IMR-90 (cell line): ENCODE measurements around the gene GIMAP5. TPM values are rescaled to one million over a fixed set of nuclear protein-coding genes. Genes with fewer than 3 reads are reported as not detected.

Source experiments
- ATAC-seq: fragments of 200-7000 bp; cut with Tn5 transposase; 2 replicates; pipeline ENCODE4 v1.9.1; 2020; ENCODE audit warnings: low read depth, mild to moderate bottlenecking, moderate library complexity
- BruUV-seq: library from RNA; stranded (reverse); fragments of 400-500 nt; replicated peaks from 2 replicates; lab custom pipeline; 2021; lab: Mats Ljungman, UMichigan
- CTCF ChIA-PET: fragments of 300-600 bp; formaldehyde crosslinking; extraction: SDS; loops from one replicate; lab custom pipeline; 2021; ENCODE audit warnings: antibody characterized with exemption; lab: Yijun Ruan, JAX
- POLR2A ChIA-PET: fragments of 300-600 bp; sonication (Branson Sonifier 250); formaldehyde crosslinking; loops from one replicate; lab custom pipeline; 2022; ENCODE audit warnings: antibody characterized with exemption; ENCODE audit not compliant: unreplicated experiment; lab: Charles Lee
- DNase-seq: peaks from one replicate; pipeline ENCODE4 v3.0.0; 2013
- H2AFZ ChIP-seq: replicated peaks from 2 replicates; pipeline ENCODE3; 2013; ENCODE audit warnings: low read length, mild to moderate bottlenecking; ENCODE audit not compliant: poor library complexity
- H2AK5ac ChIP-seq: 2 replicates; pipeline ENCODE4 v1.6.1; 2013; ENCODE audit warnings: low read depth, low read length, inconsistent platforms
- H2AK9ac ChIP-seq: replicated peaks from 2 replicates; pipeline ENCODE3; 2013; ENCODE audit warnings: mild to moderate bottlenecking, low read depth, low read length, moderate library complexity; ENCODE audit not compliant: poor library complexity
- H2BK120ac ChIP-seq: 2 replicates; pipeline ENCODE4 v1.6.1; 2013; ENCODE audit warnings: low read depth, low read length, inconsistent platforms
- H2BK15ac ChIP-seq: 3 replicates; pipeline ENCODE4 v1.6.1; 2013; ENCODE audit warnings: low read depth, low read length, inconsistent platforms
- H2BK20ac ChIP-seq: 2 replicates; pipeline ENCODE4 v1.6.1; 2013; ENCODE audit warnings: low read depth, mild to moderate bottlenecking, inconsistent platforms, low read length, moderate library complexity
- H2BK5ac ChIP-seq: 2 replicates; pipeline ENCODE4 v1.6.1; 2013; ENCODE audit warnings: mild to moderate bottlenecking, low read depth, low read length, inconsistent platforms; ENCODE audit not compliant: poor library complexity, severe bottlenecking
- H3K14ac ChIP-seq: replicated peaks from 2 replicates; pipeline ENCODE4 v1.6.1; 2013; ENCODE audit warnings: low read depth, low read length, inconsistent platforms
- H3K18ac ChIP-seq: 2 replicates; pipeline ENCODE4 v1.6.1; 2013; ENCODE audit warnings: low read depth, low read length, control low read depth
- H3K23ac ChIP-seq: 2 replicates; pipeline ENCODE4 v1.6.1; 2013; ENCODE audit warnings: low read depth, low read length, inconsistent platforms
- H3K27ac ChIP-seq: 2 replicates; pipeline ENCODE4 v1.5.1; 2013; ENCODE audit warnings: mild to moderate bottlenecking, control low read depth, low read length; ENCODE audit not compliant: insufficient read depth
- H3K27me3 ChIP-seq: 2 replicates; pipeline ENCODE4 v1.6.1; 2013; ENCODE audit warnings: low read length; ENCODE audit not compliant: control insufficient read depth, insufficient read depth
- H3K36me3 ChIP-seq: 2 replicates; pipeline ENCODE4 v1.6.1; 2013; ENCODE audit warnings: low read length, mixed read lengths; ENCODE audit not compliant: control insufficient read depth, insufficient read depth
- H3K4ac ChIP-seq: 2 replicates; pipeline ENCODE4 v1.6.1; 2013; ENCODE audit warnings: low read depth, low read length, inconsistent platforms
- H3K4me1 ChIP-seq: 2 replicates; pipeline ENCODE4 v1.6.1; 2013; ENCODE audit warnings: low read length, mixed read lengths; ENCODE audit not compliant: control insufficient read depth, insufficient read depth
- H3K4me2 ChIP-seq: 2 replicates; pipeline ENCODE4 v1.6.1; 2013; ENCODE audit warnings: low read depth, mild to moderate bottlenecking, control low read depth, low read length, moderate library complexity
- H3K4me3 ChIP-seq: 2 replicates; pipeline ENCODE4 v1.5.1; 2013; ENCODE audit warnings: low read depth, mild to moderate bottlenecking, control low read depth, low read length, moderate library complexity; ENCODE audit not compliant: insufficient read depth
- H3K56ac ChIP-seq: 2 replicates; pipeline ENCODE4 v1.6.1; 2013; ENCODE audit warnings: low read length, inconsistent platforms; ENCODE audit not compliant: insufficient read depth; ENCODE audit errors: extremely low read depth
- H3K79me1 ChIP-seq, 2 experiments: 2 replicates each; pipeline ENCODE4 v1.6.1; 2013; ENCODE audit warnings: low read length in 2 of 2, inconsistent platforms in 1 of 2, low read depth in 1 of 2
- H3K9ac ChIP-seq: 2 replicates; pipeline ENCODE4 v1.6.1; 2013; ENCODE audit warnings: low read depth, low read length, control low read depth
- H3K9me1 ChIP-seq: 2 replicates; pipeline ENCODE4 v1.6.1; 2013; ENCODE audit warnings: low read length, inconsistent platforms; ENCODE audit not compliant: insufficient read depth
- H3K9me3 ChIP-seq: 2 replicates; pipeline ENCODE4 v1.6.1; 2013; ENCODE audit warnings: low read length; ENCODE audit not compliant: control insufficient read depth, insufficient read depth
- H4K20me1 ChIP-seq: 2 replicates; pipeline ENCODE4 v1.6.1; 2013; ENCODE audit warnings: low read length, inconsistent platforms; ENCODE audit not compliant: insufficient read depth
- H4K5ac ChIP-seq: 2 replicates; pipeline ENCODE4 v1.6.1; 2013; ENCODE audit warnings: mild to moderate bottlenecking, low read depth, low read length, control low read depth
- H4K8ac ChIP-seq, 2 experiments: 2 replicates each; pipeline ENCODE4 v1.6.1; 2013; ENCODE audit warnings: low read depth in 2 of 2, low read length in 2 of 2, control low read depth in 1 of 2, inconsistent platforms in 1 of 2
- H4K91ac ChIP-seq: 2 replicates; pipeline ENCODE4 v1.6.1; 2013; ENCODE audit warnings: low read depth, low read length, inconsistent platforms; ENCODE audit not compliant: insufficient read depth
- BHLHE40 ChIP-seq: fragments of 150-350 bp; IDR thresholded peaks from 2 replicates; pipeline ENCODE4 v1.6.1; 2016; ENCODE audit warnings: mild to moderate bottlenecking, low read depth, low read length
- CEBPB ChIP-seq: IDR thresholded peaks from 2 replicates; pipeline ENCODE4 v1.6.1; 2012; ENCODE audit warnings: low read depth, low read length, improper control_type of control experiment
- CHD1 ChIP-seq: IDR thresholded peaks from 2 replicates; pipeline ENCODE4 v1.6.1; 2012; ENCODE audit warnings: low read depth, low read length, improper control_type of control experiment
- FOS ChIP-seq: fragments of 150-350 bp; IDR thresholded peaks from 2 replicates; pipeline ENCODE4 v1.6.1; 2016; ENCODE audit warnings: low read depth, low read length
- MAFK ChIP-seq: IDR thresholded peaks from 2 replicates; pipeline ENCODE4 v1.6.1; 2012; ENCODE audit warnings: low read depth, low read length, improper control_type of control experiment
- MAZ ChIP-seq: IDR thresholded peaks from 2 replicates; pipeline ENCODE4 v1.6.1; 2012; ENCODE audit warnings: low read depth, mild to moderate bottlenecking, low read length, improper control_type of control experiment, moderate library complexity, borderline replicate concordance
- MXI1 ChIP-seq: IDR thresholded peaks from 2 replicates; pipeline ENCODE4 v1.6.1; 2012; ENCODE audit warnings: low read depth, mild to moderate bottlenecking, low read length, moderate library complexity, borderline replicate concordance
- NFE2L2 ChIP-seq: fragments of 150-350 bp; IDR thresholded peaks from 2 replicates; pipeline ENCODE4 v1.6.1; 2016; ENCODE audit warnings: low read depth, mild to moderate bottlenecking, low read length
- POLR2A ChIP-seq: IDR thresholded peaks from 2 replicates; pipeline ENCODE4 v1.6.1; 2012; ENCODE audit warnings: mild to moderate bottlenecking, low read depth, low read length
- RCOR1 ChIP-seq: IDR thresholded peaks from 2 replicates; pipeline ENCODE4 v1.6.1; 2012; ENCODE audit warnings: mild to moderate bottlenecking, low read length, improper control_type of control experiment; ENCODE audit not compliant: insufficient replicate concordance
- SMC3 ChIP-seq: fragments of 150-350 bp; IDR thresholded peaks from 2 replicates; pipeline ENCODE4 v1.6.1; 2016; ENCODE audit warnings: low read depth, mild to moderate bottlenecking, antibody characterized with exemption, low read length, moderate library complexity
- USF2 ChIP-seq: fragments of 150-350 bp; IDR thresholded peaks from 2 replicates; pipeline ENCODE4 v1.6.1; 2017; ENCODE audit warnings: mild to moderate bottlenecking, antibody characterized with exemption, low read length, low read depth
- whole genome bisulfite sequencing, 2 experiments: methylation state at CpG; one replicate each; pipeline versions ENCODE4 v1.1.5 to v1.1.7; 2013; ENCODE audit warnings: missing lambda C conversion rate in 2 of 2; ENCODE audit not compliant: insufficient read length in 1 of 2; ENCODE audit errors: extremely low coverage in 2 of 2; 5-methylcytosine and 5-hydroxymethylcytosine counted together
- dilution Hi-C: fragments of 300-500 bp; cut with HindIII; formaldehyde crosslinking; loops from one replicate; pipeline ENCODE4 v1.14.3; 2018; ENCODE audit warnings: low sequenced_read_pairs; ENCODE audit not compliant: unreplicated experiment
- in situ Hi-C: fragments of 300-500 bp; cut with MboI; formaldehyde crosslinking; loops from 3 replicates; pipeline ENCODE4 v1.14.3; 2019; ENCODE audit warnings: low sequenced_read_pairs, inconsistent platforms, mixed read lengths
- intact Hi-C: fragments of 100-400 bp; cut with micrococcal nuclease; formaldehyde crosslinking; loops from 2 replicates; pipeline ENCODE4 v1.10.0; 2022
- polyA plus RNA-seq, 3 experiments: library from polyadenylated mRNA; depleted of rRNA; stranded (reverse); fragments of >200 nt; gene quantifications; 2 replicates each; pipeline ENCODE4 v1.2.3, GENCODE V29; 2012; ENCODE audit warnings: low replicate concordance in 1 of 3
- total RNA-seq: library from RNA; depleted of rRNA; stranded (reverse); fragments of >200 nt; gene quantifications from 2 replicates; pipeline ENCODE4 v1.2.3, GENCODE V29; 2012
- TF ChIP-seq, protein P1 (sequence below): conservative IDR thresholded peaks from 2 replicates; pipeline ENCODE4 v1.5.1; 2012; ENCODE audit warnings: mild to moderate bottlenecking, low read depth, low read length, improper control_type of control experiment
- TF ChIP-seq, protein P2 (sequence below): fragments of 150-350 bp; IDR thresholded peaks from 2 replicates; pipeline ENCODE4 v1.6.1; 2016; ENCODE audit warnings: low read depth, mild to moderate bottlenecking, low read length, moderate library complexity, borderline replicate concordance

Gene GIMAP5
- total and polyA plus RNA-seq, 2 of the 4 experiments (the other 2 are of a cell fraction) = not detected

DNA sequence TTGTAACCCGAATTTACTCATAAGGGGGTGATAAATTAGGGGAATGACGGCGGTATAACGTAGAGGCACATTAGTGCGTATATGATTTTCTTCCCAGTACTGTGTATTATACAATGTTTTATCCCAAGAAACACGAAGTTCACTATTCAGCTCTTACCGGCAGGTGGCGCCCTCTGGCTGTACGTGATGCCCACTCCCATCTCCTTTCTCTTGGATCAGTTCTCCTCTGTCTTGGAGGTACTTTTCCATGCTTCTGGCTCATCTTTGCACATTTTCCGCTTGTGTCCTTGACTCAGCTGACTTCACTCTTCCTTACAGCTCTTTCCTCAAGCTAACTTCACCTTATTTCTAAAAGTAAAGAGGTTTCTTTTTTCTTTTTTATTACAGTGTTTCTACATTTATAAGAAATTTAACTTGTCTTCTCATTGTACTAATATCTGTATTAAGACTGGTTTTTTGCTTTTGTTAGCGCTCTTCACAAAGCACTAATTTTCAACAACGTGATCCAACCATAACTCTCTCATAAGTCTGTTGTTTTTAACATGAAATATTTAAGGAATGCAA lies 41.6 kb downstream of the GIMAP5 start:
- peak; percentile 76 for ATAC-seq
- Histone ChIP-seq H3K36me3 (peaks cover 1% of the 10 kb centered on the region; the same call in 1 of the 2 replicates), H3K79me1 (no peaks in the 10 kb centered on the region), H3K4ac (no peak overlapping the region), H3K4me2 (no peak overlapping the region; the same call in 1 of the 2 replicates), H3K27ac (no peak overlapping the region), H3K23ac (no peak overlapping the region), H3K56ac (no peak overlapping the region), H3K14ac (no peak overlapping the region), H3K27me3 (no peaks in the 10 kb centered on the region), H2BK20ac (0 out of 2 replicates have a peak overlapping the region, but pooled peaks have one; percentile 43), H2BK5ac (no peak overlapping the region), H4K8ac (no peak overlapping the region), H2BK120ac (peak overlapping the region; percentile 71; the same call in 1 of the 2 replicates), H4K91ac (peak overlapping the region; percentile 76; the same call in 1 of the 2 replicates), H2AK5ac (no peak overlapping the region), H3K18ac (no peak overlapping the region; the same call in 1 of the 2 replicates), H2AK9ac (no peak overlapping the region), H3K9ac (no peak overlapping the region; the same call in 1 of the 2 replicates), H4K20me1 (no peaks in the 10 kb centered on the region), H3K9me1 (0 out of 2 replicates have a peak, but pooled peaks cover 6% of the 10 kb centered on the region), H3K4me3 (no peak overlapping the region), H4K5ac (no peak overlapping the region; the same call in 1 of the 2 replicates), H2BK15ac (no peak overlapping the region), H3K4me1 (peaks cover 16% of the 10 kb centered on the region), H2AFZ (no peak overlapping the region), H3K9me3 (no peaks in the 10 kb centered on the region)
- DNase-seq = peak; percentile 66
- intact Hi-C loops (loop anchor here (1.0 to 2.0 kb wide), 5 partner anchors 98 to 332 kb away; no protein-coding TSS in a partner anchor), dilution Hi-C loops (no loop called here), in situ Hi-C loops (loop anchor here (5.0 to 25.0 kb wide), 2 partner anchors 208 to 333 kb away; no protein-coding TSS in a partner anchor)
- WGBS, 2 experiments = 0% methylated on average over 4 of the region's 12 CpGs; no CpG with 5 or more reads in 1 of the 2 experiments
- CTCF ChIA-PET = interaction anchor here (0.7 to 1.5 kb wide), 7 partner anchors 20 to 206 kb away, joined by 3 to 11 read pairs (median 3); no protein-coding TSS in a partner anchor
- BruUV-seq = no TSS peak
- POLR2A ChIA-PET = interaction anchor here (0.6 kb wide), 2 partner anchors 9 to 177 kb away, joined by 4 read pairs; no protein-coding TSS in a partner anchor
- no peak for TF ChIP-seq FOS
- no peak; the same call in 1 of the 2 replicates for TF ChIP-seq MAZ
- no peak for TF ChIP-seq USF2
- no peak for TF ChIP-seq POLR2A
- TF ChIP-seq RCOR1 = no peak
- peak; percentile 61 for TF ChIP-seq SMC3
- TF ChIP-seq, protein P1, sequence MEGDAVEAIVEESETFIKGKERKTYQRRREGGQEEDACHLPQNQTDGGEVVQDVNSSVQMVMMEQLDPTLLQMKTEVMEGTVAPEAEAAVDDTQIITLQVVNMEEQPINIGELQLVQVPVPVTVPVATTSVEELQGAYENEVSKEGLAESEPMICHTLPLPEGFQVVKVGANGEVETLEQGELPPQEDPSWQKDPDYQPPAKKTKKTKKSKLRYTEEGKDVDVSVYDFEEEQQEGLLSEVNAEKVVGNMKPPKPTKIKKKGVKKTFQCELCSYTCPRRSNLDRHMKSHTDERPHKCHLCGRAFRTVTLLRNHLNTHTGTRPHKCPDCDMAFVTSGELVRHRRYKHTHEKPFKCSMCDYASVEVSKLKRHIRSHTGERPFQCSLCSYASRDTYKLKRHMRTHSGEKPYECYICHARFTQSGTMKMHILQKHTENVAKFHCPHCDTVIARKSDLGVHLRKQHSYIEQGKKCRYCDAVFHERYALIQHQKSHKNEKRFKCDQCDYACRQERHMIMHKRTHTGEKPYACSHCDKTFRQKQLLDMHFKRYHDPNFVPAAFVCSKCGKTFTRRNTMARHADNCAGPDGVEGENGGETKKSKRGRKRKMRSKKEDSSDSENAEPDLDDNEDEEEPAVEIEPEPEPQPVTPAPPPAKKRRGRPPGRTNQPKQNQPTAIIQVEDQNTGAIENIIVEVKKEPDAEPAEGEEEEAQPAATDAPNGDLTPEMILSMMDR = peak; percentile 87
- no peak for TF ChIP-seq BHLHE40
- no peak for TF ChIP-seq MXI1
- TF ChIP-seq, protein P2, sequence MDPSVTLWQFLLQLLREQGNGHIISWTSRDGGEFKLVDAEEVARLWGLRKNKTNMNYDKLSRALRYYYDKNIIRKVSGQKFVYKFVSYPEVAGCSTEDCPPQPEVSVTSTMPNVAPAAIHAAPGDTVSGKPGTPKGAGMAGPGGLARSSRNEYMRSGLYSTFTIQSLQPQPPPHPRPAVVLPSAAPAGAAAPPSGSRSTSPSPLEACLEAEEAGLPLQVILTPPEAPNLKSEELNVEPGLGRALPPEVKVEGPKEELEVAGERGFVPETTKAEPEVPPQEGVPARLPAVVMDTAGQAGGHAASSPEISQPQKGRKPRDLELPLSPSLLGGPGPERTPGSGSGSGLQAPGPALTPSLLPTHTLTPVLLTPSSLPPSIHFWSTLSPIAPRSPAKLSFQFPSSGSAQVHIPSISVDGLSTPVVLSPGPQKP = no peak
- TF ChIP-seq NFE2L2 = no peak
- TF ChIP-seq MAFK = no peak
- TF ChIP-seq CEBPB = no peak
- no peak for TF ChIP-seq CHD1
